ENCODE data around the gene PRB2. TPM values are rescaled to one million over a fixed set of nuclear protein-coding genes. Genes with fewer than 3 reads are reported as not detected.
"Not testable (repeated sequence)": the region's sequence is repeated elsewhere in the genome, so short reads cannot be mapped to it uniquely, and the experiment has no call there.

Gene PRB2
- not detected in 2 replicates for polyA plus RNA-seq (2014; cell fraction: cytosol; rRNA removed)
- polyA plus RNA-seq (2014; cell fraction: nucleus; rRNA removed): not detected in 2 replicates

DNA sequence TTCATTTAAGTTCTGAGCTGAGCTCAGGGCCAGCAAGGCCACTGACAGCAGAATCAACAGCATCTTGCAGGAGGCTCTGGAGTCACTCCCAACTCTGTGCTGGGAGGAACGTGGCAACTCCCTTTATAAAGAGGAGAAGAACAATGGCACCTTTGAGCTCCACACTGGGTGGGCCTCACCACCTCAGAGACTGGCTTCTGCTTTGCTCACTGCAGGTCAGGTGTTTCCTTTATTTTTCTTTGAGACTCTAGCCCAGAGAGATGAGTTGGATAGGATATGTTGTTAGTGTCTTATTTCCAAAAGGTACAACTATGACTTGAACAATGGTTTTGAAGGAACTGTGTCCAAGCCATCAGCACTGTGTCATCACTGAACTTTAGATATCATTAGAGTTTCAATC is at the start of gene PRB2:
Gene PRB2 (minus strand): TSS at position 101 of the 400 bp plus-strand sequence. CDS start 38 bp downstream, at position 63.
- DNase-seq (ENCODE audit: low spot score): not testable (repeated sequence)

DNA sequence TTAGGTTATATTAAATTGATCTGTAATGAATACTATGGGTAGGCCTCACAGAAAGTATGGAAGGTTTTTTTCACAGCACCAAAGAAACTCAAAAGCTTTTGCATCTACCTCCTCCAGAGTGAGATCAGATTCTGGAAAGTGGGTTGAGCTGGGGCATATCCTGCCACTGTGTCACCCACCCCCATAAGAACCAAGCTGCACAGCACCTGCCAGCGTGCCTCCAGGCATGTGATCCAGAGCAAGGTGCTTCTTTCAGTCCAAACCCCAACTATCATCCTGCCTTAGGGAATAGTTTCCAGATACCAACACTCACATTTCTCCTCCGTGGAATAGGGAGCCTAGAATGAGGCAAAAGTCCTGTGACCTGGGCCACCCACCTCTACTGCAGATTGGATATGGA is 42.6 kb upstream of the PRB2 start:
- no peak for DNase-seq (ENCODE audit: low spot score)

DNA sequence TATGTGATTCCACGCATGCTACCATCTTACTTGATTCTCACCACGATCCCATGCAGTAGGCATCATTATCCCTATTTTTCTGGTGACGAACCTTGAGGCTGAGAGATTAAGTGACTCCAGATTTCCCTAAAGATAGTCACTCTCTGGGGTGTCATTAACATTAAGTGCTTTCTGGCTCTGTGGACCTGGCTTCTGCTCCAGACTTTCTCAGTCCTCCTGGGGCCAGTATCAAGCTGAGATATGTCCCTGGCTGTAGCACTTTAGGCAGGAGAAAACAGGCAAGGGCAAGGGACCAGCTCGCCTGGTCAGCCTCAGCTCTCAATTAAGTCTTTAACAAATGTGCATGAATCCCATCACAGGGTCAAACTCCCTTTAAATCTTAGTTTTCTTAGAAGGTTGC is 38.3 kb upstream of the PRB2 start:
- peak; percentile 6 for DNase-seq (ENCODE audit: low spot score)

DNA sequence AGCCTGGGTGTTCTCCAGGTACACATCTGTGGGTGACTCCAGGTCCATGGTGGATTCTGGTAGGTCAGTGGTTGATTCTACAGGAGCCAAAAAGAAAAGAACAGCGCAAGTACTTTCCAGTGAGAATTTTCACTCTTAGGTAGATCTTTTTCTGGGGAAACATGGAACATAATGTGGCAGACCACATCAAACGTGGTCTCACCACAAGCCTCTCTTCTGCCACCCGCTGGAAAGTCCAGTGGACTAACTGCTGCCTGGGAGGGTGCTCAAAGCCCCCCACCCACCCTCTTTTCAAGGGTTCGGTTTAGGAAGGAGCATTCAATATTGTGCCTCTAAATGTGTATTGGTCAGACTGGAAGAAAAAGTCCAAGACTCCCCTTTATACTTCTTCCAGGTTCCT is 36.1 kb upstream of the PRB2 start:
- no peak for DNase-seq (ENCODE audit: low spot score)

DNA sequence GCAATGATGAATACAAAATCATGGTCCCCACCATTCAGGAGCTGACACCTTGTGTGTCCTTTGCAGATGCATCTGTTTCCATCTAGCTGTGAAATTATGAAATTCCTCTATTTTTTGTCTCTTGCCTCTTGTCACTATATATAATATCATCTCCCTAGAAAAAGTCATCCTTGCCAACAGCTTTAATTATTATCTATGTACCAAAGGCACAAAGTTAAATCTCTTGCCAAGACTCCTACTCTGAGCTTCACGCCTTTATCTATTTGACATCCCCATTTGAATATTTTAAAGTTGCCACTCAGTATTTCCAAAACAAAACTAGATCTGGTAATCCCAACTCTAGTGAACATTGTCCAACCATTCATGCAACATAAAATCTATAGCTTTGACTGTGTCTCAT is 32.0 kb upstream of the PRB2 start:
- DNase-seq (ENCODE audit: low spot score): no peak

DNA sequence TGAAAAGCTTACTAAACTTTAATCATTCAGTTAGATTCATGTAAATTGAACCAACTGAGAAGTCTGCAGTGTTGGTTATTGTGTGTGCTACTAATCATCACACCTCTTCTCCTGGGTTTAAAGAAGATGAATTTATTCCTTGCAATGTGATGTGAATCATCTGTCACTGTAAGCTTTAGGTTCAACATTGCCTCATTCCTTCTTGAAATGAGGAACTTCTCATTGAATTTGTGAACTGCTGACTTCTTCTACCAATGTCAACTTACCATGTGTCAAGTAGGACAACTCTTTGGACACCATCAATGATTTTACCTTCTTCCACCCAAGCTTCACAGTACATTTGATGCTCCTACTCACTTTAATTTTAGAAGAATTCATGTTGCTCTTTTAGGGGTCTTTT is 17.4 kb upstream of the PRB2 start:
- DNase-seq (ENCODE audit: low spot score): no peak

DNA sequence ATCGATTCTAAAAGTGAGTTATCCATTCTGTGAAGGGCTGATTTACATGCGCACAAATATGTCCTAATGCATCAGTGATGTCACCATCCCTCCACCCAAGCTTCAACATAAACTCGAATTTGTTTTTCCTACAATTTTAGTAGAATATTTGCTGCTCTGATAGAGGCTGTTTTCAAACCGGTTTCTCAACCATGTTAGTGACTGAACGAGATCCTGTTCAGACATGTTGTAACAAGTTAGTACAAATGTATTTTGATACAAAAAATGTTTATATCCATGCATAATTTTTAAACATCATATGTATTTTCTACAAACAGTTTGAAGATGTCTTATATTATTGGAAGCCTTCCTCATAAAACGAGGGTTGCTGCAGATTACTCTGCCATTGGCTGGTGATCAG is 12.7 kb upstream of the PRB2 start:
- DNase-seq (ENCODE audit: low spot score): no peak

DNA sequence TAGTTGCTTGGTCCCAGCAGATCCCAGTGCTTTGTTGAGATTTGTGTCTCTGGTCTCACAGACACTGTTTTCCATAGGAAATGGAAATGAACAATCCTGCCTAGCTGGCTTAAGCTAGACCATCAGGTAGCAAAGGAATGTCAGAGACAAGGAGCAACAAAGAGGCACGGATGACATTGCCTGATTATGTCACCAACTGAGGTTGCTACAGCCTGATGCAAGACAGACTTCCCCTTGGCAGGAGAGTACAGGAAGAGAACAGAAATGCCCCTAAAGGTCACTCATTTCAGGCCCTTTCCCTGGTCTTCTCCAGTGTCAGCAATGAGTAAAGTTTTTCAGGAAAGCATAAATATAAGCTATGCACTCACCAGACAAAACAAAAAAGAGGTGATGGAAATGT is 2.0 kb upstream of the PRB2 start:
- no peak for DNase-seq (ENCODE audit: low spot score)

DNA sequence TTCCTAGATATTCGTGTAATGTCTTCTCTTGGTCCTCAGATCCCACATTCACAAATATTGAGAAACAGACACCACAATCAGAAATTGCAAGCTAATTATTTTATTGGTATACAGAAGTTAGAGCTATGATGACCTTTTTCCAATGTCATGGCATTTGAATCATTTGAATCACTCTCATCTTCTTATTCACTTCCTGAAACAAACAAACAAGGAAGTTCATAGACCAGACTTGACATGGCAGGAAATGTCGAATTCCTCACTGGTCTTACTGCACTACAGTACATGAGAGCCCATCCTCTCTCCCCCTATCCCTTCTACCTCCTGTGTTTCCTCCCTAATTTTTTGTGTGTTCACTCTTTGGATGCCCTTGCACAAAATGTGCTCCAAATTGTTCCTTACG is 3.9 kb downstream of the PRB2 start:
- DNase-seq (ENCODE audit: low spot score): not testable (repeated sequence)

DNA sequence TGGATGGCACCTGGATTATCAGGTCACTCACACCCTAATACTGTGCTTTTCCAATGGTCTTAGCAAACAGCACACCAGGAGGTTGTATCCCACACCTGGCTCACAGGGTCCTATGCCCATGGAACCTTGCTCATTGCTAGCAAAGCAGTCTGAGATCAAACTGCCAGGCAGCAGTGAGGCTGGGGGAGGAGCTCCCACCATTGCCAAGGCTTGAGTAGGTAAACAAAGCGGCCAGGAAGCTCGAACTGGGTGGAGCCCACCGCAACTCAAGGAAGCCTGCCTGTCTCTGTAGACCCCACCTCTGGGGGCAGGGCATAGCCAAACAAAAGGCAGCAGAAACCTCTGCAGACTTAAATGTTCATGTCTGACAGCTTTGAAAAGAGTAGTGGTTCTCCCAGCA is 17.9 kb downstream of the PRB2 start:
- DNase-seq (ENCODE audit: low spot score): not testable (repeated sequence)

DNA sequence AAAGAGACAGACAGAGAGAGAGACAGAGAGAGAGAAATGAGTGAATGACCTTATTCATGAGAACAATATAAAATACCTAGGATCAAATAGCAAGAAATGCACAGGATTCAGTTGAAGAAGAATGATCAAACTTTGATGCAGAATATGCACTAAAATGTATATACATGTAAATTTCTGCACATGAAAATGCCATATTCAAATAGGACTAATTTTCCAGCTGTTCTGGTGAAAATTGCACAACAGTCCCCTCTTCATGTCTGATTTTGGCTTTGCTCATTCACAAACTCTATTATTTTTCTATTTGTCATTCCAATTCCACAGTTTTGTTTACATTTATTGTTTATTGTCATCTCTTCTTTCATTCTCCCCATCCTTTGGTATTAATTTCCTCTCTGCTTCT is 34.2 kb downstream of the PRB2 start:
- no peak for DNase-seq (ENCODE audit: low spot score)

DNA sequence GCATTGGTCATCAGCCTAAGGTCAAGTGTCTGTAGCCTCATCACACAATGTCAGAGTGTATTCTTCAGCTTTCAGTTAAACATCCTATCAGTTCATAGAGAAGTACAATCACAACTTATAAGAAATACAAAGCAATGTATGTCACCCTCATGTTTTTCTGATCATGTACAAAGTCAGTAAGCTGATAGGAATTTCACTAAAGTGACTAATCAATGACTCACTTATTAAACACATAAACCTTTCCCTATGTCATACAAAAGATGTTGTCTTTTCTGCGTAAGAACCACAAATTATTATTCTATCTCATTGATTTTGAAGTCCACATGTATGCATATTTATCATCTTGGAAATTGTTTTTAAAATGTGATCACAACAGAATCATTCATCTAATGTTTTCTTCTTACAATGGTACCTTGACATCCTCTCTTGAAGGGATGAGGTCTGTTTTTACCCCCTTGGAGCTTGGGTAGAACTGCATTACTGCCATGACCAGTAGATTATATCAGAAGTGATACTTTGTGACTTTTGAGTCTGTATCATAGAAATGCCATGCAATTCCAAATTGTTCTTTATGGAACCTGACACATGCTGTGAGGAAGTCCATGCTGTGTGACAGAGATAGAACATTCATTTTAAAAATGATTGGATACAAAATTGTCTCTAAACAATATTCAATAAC is 35.0 kb downstream of the PRB2 start:
- DNase-seq (ENCODE audit: low spot score): not testable (repeated sequence)

DNA sequence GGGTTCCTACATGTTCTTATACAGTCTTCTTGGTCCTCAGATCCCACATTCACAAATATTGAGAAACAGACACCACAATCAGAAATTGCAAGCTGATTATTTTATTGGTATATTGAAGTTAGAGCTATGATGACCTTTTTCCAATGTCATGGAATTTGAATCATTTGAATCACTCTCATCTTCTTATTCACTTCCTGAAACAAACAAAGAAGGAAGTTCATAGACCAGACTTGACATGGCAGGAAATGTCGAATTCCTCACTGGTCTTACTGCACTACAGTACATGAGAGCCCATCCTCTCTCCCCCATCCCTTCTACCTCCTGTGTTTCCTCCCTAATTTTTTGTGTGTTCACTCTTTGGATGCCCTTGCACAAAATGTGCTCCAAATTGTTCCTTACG is 43.6 kb downstream of the PRB2 start:
- not testable (repeated sequence) for DNase-seq (ENCODE audit: low spot score)

DNA sequence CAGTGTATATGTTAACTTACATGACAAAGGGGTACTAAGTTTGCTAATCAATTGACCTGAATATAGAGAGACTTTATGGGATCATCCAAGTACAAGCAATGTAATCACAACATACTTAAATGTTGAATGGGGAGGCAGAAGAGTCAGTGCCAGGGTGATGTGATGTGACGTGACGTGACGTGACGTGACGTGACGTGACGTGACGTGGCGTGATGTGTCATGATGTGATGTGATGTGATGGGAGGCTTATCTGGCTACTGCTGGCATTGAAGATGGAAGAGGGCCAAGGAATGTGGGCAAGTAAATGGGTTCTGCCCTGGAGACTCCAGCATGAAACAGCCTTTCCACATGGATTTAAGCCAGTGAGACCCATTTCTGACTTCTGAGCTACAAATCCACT is 46.9 kb downstream of the PRB2 start:
- no peak for DNase-seq (ENCODE audit: low spot score)

DNA sequence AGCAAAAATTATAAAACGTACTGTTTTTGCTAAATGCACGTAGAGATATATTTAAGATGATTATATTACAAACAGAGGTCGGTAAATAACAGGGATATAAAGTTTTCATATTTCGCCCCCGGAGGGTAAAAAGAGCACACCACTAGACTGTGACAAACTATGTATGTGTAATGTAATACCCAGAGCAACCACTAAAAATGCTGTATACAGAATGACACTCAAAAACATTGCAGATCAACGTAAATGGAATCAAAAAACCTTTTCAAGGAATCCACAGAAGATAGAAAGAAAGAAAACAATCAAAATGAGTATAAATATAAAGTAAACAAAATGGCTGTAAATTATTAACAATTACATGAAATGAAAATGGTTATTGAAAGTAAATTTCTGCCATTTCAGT is 47.6 kb downstream of the PRB2 start:
- no peak for DNase-seq (ENCODE audit: low spot score)

DNA sequence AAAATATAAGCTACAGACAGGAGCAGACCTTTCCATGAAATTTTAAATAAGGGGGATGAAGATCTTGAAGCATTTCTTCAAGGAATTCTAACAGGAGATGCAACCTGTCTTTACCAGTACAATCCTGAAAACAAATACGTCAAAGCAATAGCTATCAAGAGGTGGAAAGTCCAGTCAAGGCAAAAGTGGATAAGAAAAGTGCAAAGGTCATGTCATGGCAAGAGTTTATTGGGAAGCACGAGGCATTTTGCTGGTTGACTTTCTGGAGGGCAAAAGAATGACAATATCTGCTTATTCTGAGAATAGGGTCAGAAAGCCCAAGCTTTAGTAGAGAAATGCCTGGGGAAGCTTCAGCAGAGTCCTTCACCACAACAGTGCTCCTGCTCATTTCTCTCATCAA is 50.9 kb downstream of the PRB2 start:
- DNase-seq (ENCODE audit: low spot score): no peak
